Keratinocyte (primary cell): Measurements from ENCODE around the gene STON2. TPM values are rescaled to one million over a fixed set of nuclear protein-coding genes. Genes with fewer than 3 reads are reported as not detected.

Experiments
- DNase-seq: peaks from one replicate; pipeline ENCODE4 v3.0.0-alpha.2; 2011; ENCODE audit warnings: low read depth, missing footprints, low spot score
- FAIRE-seq: peaks from 2 replicates; lab custom pipeline; 2011; peaks lifted over from hg19 to GRCh38; lab: Jason Lieb, UNC
- H2AFZ ChIP-seq: 2 replicates; pipeline ENCODE4 v1.6.0; 2012; ENCODE audit warnings: low read length, control low read depth, inconsistent platforms; ENCODE audit not compliant: control insufficient read depth
- H3K27ac ChIP-seq: 2 replicates; pipeline ENCODE4 v1.5.1; 2011; ENCODE audit warnings: low read length; ENCODE audit not compliant: control insufficient read depth, insufficient read depth
- H3K27me3 ChIP-seq: 3 replicates; pipeline ENCODE4 v1.6.0; 2011; ENCODE audit warnings: low read length; ENCODE audit not compliant: control insufficient read depth, insufficient read depth; ENCODE audit errors: extremely low read depth
- H3K36me3 ChIP-seq, 2 experiments: 2 replicates in 1 of 2; 3 replicates in 1 of 2; pipeline ENCODE4 v1.5.1; 2011; ENCODE audit warnings: low read length in 2 of 2, mild to moderate bottlenecking in 1 of 2; ENCODE audit not compliant: control insufficient read depth in 2 of 2, insufficient read depth in 2 of 2; ENCODE audit errors: extremely low read depth in 1 of 2
- H3K4me1 ChIP-seq: 3 replicates; pipeline ENCODE4 v1.5.1; 2011; ENCODE audit warnings: low read length; ENCODE audit not compliant: control insufficient read depth, insufficient read depth; ENCODE audit errors: extremely low read depth
- H3K4me2 ChIP-seq: 3 replicates; pipeline ENCODE4 v1.6.0; 2011; ENCODE audit warnings: low read depth, low read length; ENCODE audit not compliant: control insufficient read depth, insufficient read depth; ENCODE audit errors: extremely low read depth
- H3K4me3 ChIP-seq, 3 experiments: fragments of 200-600 bp in 1 of 3; sonication (generic) in 1 of 3; 2 replicates in 2 of 3; 3 replicates in 1 of 3; pipeline ENCODE4 v1.5.1; 2011 to 2016; ENCODE audit warnings: low read length in 3 of 3, mild to moderate bottlenecking in 3 of 3, control low read depth in 2 of 3, inconsistent platforms in 1 of 3, low read depth in 1 of 3, mixed read lengths in 1 of 3, mixed run types in 1 of 3, moderate library complexity in 1 of 3; ENCODE audit not compliant: control insufficient read depth in 2 of 3, insufficient read depth in 2 of 3; ENCODE audit errors: extremely low read depth in 1 of 3
- H3K79me2 ChIP-seq: 2 replicates; pipeline ENCODE4 v1.6.0; 2012; ENCODE audit warnings: low read length; ENCODE audit not compliant: control insufficient read depth, insufficient read depth
- H3K9ac ChIP-seq: 3 replicates; pipeline ENCODE4 v1.6.0; 2011; ENCODE audit warnings: low read length; ENCODE audit not compliant: control insufficient read depth, insufficient read depth; ENCODE audit errors: extremely low read depth
- H3K9me1 ChIP-seq: 3 replicates; pipeline ENCODE4 v1.6.0; 2011; ENCODE audit warnings: low read length; ENCODE audit not compliant: control insufficient read depth, insufficient read depth; ENCODE audit errors: extremely low read depth
- H3K9me3 ChIP-seq: 2 replicates; pipeline ENCODE4 v1.5.1; 2012; ENCODE audit warnings: low read depth, low read length; ENCODE audit not compliant: control insufficient read depth
- H4K20me1 ChIP-seq: 3 replicates; pipeline ENCODE4 v1.6.0; 2011; ENCODE audit warnings: low read length; ENCODE audit not compliant: control insufficient read depth, insufficient read depth; ENCODE audit errors: extremely low read depth
- EZH2 ChIP-seq: IDR thresholded peaks from one replicate; pipeline ENCODE4 v1.6.1; 2012; ENCODE audit warnings: inconsistent platforms, mild to moderate bottlenecking, low read length, moderate library complexity
- dilution Hi-C: fragments of 300-500 bp; cut with MboI; formaldehyde crosslinking; loops from one replicate; pipeline ENCODE4 v1.7.0; 2020; ENCODE audit warnings: low sequenced_read_pairs; ENCODE audit not compliant: extremely low pct_ligation_motif_present
- polyA plus RNA-seq, 5 experiments: library from polyadenylated mRNA; depleted of rRNA in 3 of 5; stranded (reverse) in 3 of 5; stranded (forward) in 1 of 5; unstranded in 1 of 5; fragments of >200 nt; gene quantifications; 1 replicate in 1 of 5; 2 replicates in 3 of 5; 3 replicates in 1 of 5; pipeline versions ENCODE4 v1.2.1 to v1.2.3, GENCODE V29; 2011 to 2012; ENCODE audit warnings: missing spikeins in 2 of 5, low read depth in 1 of 5, low replicate concordance in 1 of 5
- TF ChIP-seq, protein P1 (sequence below), 3 experiments: IDR thresholded peaks in 1 of 3; conservative IDR thresholded peaks in 1 of 3; optimal IDR thresholded peaks in 1 of 3; 2 replicates in 2 of 3; 3 replicates in 1 of 3; pipeline versions ENCODE3 to v1.5.1; 2011; ENCODE audit warnings: low read length in 3 of 3, mild to moderate bottlenecking in 3 of 3, moderate library complexity in 2 of 3, control low read depth in 1 of 3, inconsistent platforms in 1 of 3; ENCODE audit not compliant: insufficient read depth in 2 of 3; ENCODE audit errors: extremely low read depth in 1 of 3

The STON2 gene
- polyA plus RNA-seq, 1 donor (not counting 4 experiments of a cell fraction or from before 2014, with no cell fraction given) = 82.3 TPM

- no peaks in the 10 kb centered on the region for H3K27me3 ChIP-seq
- no peaks in the 10 kb centered on the region for H3K9me1 ChIP-seq
- H3K36me3 ChIP-seq = no peaks in the 10 kb centered on the region
- no peak for DNase-seq
- H3K79me2 ChIP-seq = peaks cover 7% of the 10 kb centered on the region
- H3K27ac ChIP-seq = no peak overlapping the region
- dilution Hi-C loops = no loop called here
- no peak for FAIRE-seq
- no peak overlapping the region for H2AFZ ChIP-seq
- H4K20me1 ChIP-seq = no peaks in the 10 kb centered on the region
- no peak overlapping the region for H3K9ac ChIP-seq
- no peaks in the 10 kb centered on the region for H3K9me3 ChIP-seq
- TF ChIP-seq, protein P1, sequence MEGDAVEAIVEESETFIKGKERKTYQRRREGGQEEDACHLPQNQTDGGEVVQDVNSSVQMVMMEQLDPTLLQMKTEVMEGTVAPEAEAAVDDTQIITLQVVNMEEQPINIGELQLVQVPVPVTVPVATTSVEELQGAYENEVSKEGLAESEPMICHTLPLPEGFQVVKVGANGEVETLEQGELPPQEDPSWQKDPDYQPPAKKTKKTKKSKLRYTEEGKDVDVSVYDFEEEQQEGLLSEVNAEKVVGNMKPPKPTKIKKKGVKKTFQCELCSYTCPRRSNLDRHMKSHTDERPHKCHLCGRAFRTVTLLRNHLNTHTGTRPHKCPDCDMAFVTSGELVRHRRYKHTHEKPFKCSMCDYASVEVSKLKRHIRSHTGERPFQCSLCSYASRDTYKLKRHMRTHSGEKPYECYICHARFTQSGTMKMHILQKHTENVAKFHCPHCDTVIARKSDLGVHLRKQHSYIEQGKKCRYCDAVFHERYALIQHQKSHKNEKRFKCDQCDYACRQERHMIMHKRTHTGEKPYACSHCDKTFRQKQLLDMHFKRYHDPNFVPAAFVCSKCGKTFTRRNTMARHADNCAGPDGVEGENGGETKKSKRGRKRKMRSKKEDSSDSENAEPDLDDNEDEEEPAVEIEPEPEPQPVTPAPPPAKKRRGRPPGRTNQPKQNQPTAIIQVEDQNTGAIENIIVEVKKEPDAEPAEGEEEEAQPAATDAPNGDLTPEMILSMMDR (optimal IDR thresholded peaks at IDR 0.05 in 1 of 3, IDR thresholded peaks at IDR 0.05 in 1 of 3, conservative IDR thresholded peaks at IDR 0.05 in 1 of 3; ENCODE audit: extremely low read depth in 1 of 3, insufficient read depth in 2 of 3, low read length in 3 of 3) = no peak
- TF ChIP-seq EZH2 = no peak
- H3K4me1 ChIP-seq = no peaks in the 10 kb centered on the region
- no peak overlapping the region for H3K4me3 ChIP-seq
- H3K4me2 ChIP-seq = no peak overlapping the region
These were observed 47.7 kb downstream of the STON2 start for GRCh38 chr14:81352413-81352812.

- Histone ChIP-seq H3K9me3 (no peaks in the 10 kb centered on the region), H4K20me1 (no peaks in the 10 kb centered on the region), H3K4me1 (no peaks in the 10 kb centered on the region), H2AFZ (no peak overlapping the region), H3K4me2 (no peak overlapping the region), H3K27me3 (no peaks in the 10 kb centered on the region), H3K27ac (no peak overlapping the region), H3K36me3 (no peaks in the 10 kb centered on the region), H3K79me2 (peaks cover 7% of the 10 kb centered on the region), H3K4me3 (no peak overlapping the region), H3K9me1 (no peaks in the 10 kb centered on the region), H3K9ac (no peak overlapping the region)
- FAIRE-seq (no peak), DNase-seq (no peak)
- TF ChIP-seq, protein P1 (optimal IDR thresholded peaks at IDR 0.05 in 1 of 3, IDR thresholded peaks at IDR 0.05 in 1 of 3, conservative IDR thresholded peaks at IDR 0.05 in 1 of 3; ENCODE audit: extremely low read depth in 1 of 3, insufficient read depth in 2 of 3, low read length in 3 of 3) = no peak
- no peak for TF ChIP-seq EZH2
- dilution Hi-C loops = no loop called here
These were observed 48.9 kb downstream of the STON2 start for GRCh38 chr14:81351205-81351604.
